Fibroblast of skin of back (primary cell): ENCODE results near the gene DUOX1.
A peak's percentile ranks its signal among the peaks of the same experiment; 100 is the strongest.

Source experiments
- DNase-seq: peaks from one replicate; pipeline ENCODE4 v3.0.0-alpha.2; 2013

The DUOX1 gene

GRCh38 chr15:45197512-45197911 is 67.7 kb downstream of the DUOX1 start:
- DNase-seq, result no peak

GRCh38 chr15:45198337-45199135 is 68.7 kb downstream of the DUOX1 start:
- DNase-seq, result peak; percentile 95

GRCh38 chr15:45199136-45199810 is 69.5 kb downstream of the DUOX1 start:
- peak; percentile 13 for DNase-seq

GRCh38 chr15:45200001-45200798 is 70.4 kb downstream of the DUOX1 start:
- peak; percentile 98 for DNase-seq

GRCh38 chr15:45200799-45201556 is 71.2 kb downstream of the DUOX1 start:
- peak; percentile 82 for DNase-seq

GRCh38 chr15:45201557-45201859 is 71.7 kb downstream of the DUOX1 start:
- DNase-seq, result no peak

GRCh38 chr15:45201869-45202268 is 72.1 kb downstream of the DUOX1 start:
- no peak for DNase-seq

- no peak for DNase-seq
Measured at GRCh38 chr15:45203182-45203581, 73.4 kb downstream of the DUOX1 start.

- peak; percentile 67 for DNase-seq
Measured at GRCh38 chr15:45205192-45205591, 75.4 kb downstream of the DUOX1 start.

- DNase-seq, result no peak
Measured at GRCh38 chr15:45212493-45212892, 82.7 kb downstream of the DUOX1 start.
